HG03571 (cell line): ENCODE results near the gene ENG.
A peak's percentile ranks its signal among the peaks of the same experiment; 100 is the strongest.
"Not testable (repeated sequence)": the region's sequence is repeated elsewhere in the genome, so short reads cannot be mapped to it uniquely, and the experiment has no call there.

Experiments used
- ATAC-seq: cut with Tn5 transposase; IDR thresholded peaks from one replicate; pipeline ENCODE4 v1.9.1; 2021; ENCODE audit not compliant: unreplicated experiment

Gene ENG

DNA sequence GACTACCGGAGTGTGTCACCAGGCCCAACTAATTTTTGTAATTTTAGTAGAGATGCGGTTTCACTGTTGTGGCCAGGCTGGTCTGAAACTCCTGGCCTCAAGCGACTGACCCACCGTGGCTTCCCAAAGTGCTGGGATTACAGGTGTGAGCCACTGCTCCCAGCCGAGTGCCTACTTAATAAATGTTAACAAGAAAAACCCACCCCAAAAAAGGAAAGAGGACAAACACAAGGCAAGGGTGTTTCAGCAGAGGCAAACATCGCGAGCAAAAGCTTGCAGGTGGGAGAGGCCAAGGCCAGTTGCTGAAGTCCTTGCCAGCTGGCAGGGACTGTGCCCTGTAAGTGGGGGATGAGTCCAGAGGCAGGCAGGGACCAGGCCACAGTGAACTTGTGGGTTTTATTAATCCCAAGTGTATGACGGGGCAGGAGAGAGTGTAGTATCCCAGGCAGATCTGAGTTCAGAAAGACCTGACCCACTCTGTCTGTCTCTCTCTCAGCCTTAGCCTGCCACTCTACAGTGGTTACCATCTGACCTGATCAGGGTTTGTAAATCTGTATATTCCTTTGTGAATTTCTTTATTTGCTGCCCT is 58.1 kb downstream of the ENG start:
- no peak for ATAC-seq

DNA sequence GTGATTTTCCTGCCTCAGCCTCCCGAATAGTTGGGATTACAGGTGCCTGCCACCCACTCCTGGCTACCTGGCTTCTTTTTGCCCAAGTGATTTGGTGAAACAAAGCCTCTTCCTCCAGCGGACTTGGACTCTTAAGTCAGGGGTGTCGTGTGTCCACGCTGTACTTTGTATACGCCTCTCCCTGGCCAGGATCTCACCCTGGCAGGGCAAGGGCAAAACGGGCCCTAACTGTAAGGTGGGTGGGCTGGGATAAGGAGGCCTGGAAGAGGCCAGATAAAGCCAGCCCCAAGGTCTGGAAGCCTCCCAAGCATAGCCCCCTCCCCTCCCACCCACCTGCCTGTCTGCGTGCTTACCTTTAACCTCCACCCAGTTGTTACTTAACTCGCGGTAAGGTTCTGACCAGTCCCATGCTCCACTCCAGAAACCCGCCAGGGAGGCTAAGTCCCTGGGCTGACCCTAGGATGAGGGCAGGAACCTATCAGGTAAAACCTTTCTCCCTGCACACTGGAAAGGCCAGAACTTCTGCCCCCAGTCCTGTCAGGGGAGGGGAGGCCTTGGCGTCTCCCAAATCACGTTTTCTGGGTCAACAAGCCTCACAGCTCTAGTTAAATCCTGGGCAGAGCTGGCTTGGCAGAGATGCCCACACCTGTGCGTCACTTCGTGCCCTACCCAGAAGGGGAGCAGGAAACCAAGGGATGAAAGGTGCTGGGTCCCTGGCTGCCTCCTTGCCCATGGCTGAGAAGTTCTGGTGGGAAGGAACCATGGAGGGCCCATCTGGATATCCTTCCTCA is 60.3 kb downstream of the ENG start:
- no peak for ATAC-seq

DNA sequence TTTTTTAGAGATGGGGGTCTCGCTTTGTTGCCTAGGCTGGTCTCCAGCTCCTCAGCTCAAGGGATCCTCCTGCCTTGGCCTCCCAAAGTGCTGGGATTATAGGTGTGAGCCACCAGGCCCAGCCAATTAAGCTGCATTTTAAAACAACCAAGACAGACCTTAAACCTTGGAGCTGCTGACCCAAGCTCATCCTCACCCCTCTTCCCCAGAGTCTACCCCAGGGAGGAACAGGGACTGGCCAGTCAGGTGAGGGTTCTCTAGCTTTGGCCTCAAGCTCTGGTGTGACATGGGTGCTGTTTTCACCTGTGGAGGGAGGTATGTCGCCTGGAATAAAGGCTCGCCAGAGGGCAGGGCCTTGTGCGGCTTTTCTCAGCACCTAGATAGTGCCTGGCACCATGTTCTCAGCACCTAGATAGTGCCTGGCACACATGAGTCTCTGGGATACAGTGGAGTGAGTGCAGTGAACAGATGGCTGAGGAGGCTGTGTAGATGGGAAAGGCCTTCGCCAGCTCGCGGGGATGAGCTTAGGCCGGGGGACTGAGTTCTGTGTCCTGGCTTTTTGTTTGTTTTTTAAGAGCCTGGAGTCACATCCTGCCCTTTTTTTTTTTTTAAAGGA is 61.3 kb downstream of the ENG start:
- ATAC-seq, result no peak

- no peak for ATAC-seq
These were observed 61.9 kb downstream of the ENG start for GRCh38 chr9:127792417-127793031.

DNA sequence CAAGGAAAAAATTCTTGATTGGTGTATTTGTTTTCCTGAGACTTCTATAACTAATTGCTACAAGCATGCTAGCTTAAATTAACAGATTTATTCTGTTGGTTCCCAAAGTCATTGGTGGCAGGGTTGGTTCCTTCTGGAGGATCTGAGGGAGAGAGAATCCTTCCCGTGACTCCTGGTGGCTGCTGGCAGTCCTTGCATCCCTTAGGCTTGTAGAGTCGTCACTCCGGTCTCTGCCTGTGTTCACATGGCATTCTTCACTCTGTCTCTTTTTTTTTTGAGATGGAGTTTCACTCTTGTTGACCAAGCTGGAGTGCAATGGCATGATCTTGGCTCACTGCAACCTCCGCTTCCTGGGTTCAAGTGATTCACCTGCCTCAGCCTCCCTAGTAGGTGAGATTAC is 63.4 kb downstream of the ENG start:
- ATAC-seq, result no peak

GRCh38 chr9:127790094-127790855 is 64.2 kb downstream of the ENG start:
- no peak for ATAC-seq

- ATAC-seq, result no peak
These were observed 65.3 kb downstream of the ENG start for GRCh38 chr9:127789179-127789578.

DNA sequence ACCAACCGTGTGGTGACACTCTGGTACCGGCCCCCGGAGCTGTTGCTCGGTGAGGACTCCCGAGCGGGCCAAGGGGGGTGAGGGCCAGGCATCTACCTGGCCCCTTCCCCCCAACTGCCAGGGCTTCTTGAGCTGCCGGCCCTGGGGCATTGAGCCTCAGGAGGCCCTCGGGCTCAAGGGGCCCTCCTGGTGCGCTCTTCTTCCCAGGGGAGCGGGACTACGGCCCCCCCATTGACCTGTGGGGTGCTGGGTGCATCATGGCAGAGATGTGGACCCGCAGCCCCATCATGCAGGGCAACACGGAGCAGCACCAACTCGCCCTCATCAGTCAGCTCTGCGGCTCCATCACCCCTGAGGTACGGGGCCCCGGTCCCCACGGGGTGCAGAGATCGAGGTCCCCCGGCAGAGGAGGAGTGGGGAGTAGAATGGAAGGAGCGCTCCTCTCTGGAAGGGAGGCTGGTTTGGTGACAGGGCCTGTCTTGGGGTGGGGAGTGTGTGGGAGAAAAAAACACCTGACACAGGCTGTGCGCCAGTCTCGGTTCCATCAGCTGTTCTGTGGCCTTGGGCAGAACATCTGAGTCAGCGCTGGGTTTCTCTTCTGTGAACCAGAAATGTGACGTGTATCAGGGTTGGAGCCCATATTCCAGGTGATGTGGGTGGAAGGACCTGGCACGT is 66.0 kb downstream of the ENG start:
- ATAC-seq, result no peak

GRCh38 chr9:127786773-127787104 is 67.7 kb downstream of the ENG start:
- ATAC-seq, result no peak

DNA sequence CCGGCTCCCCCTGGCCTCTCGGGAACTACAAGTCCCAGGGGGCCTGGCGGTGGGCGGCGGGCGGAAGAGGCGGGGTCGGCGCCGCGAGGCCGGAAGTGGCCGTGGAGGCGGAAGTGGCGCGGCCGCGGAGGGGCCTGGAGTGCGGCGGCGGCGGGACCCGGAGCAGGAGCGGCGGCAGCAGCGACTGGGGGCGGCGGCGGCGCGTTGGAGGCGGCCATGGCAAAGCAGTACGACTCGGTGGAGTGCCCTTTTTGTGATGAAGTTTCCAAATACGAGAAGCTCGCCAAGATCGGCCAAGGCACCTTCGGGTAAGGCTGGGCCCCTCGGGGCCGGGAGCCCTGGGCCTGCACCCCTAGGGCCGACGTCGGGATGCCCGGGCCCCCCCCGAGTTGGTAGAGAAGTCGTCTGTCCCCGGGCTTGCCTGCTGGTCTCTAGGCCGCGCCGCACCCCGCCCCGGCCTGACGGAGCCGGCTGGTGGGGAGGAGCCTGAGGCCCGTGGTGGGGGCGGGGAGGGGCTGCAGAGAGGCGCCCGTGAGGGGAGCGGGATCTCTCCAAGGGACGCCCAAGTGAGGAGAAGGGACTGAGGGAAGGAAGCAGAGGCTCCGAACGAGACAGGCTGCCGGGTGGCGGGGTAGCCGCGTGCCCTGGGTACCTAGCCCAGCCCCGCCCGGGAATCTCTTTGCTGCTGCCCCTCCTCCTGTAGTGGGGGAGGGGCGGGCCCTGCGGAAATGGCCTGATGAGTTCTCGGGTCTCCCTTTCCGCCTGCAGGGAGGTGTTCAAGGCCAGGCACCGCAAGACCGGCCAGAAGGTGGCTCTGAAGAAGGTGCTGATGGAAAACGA is 68.3 kb downstream of the ENG start, which contains the start of gene CDK9:
TSS of gene CDK9 (plus strand) at position 102 of the 840 bp plus-strand sequence. CDS start at position 217, 115 bp downstream.
- peak; percentile 49 for ATAC-seq

DNA sequence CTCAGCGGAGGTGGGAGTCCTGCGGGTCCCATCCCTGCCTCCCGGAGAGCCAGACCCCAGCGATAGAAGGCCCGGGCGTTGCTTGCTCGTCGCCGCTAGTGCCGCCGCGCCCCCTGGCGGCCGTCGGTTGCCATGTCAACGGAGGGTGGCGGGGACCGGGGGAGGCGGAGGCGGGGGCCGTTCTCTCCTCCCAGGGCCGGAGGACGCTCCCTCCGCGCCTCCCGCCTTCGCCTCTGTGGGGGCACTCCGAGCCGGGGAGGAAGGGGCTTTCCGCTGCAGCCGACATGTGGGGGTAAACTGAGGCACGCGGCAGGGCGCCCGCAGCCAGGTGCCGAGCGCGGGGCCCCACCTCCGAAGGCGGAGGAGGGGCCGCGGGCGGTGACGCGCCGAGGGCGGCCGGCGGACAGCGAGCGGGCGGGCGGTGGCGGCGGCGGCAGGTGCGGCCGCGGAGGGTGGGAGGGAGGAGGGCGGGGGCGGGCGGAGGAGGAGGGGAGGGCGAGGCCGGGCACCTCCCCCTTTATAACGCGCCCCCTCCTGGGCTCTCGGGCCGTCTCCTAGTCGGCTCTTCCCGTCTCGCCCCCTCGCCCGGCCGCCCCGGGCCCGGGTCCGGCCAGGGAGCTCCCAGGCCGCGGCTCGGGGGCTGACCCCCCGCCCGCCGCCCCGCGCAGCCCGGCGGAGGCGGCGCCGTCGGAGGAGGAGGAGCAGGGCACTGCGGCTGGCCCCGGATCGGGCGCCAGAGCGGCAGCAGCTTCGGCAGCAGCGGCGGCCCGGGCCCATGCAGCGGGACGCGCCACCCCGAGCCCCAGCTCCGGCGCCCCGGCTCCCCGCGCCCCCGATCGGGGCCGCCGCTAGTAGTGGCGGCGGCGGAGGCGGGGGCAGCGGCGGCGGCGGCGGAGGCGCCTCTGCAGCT is 69.2 kb downstream of the ENG start:
- peak; percentile 42 for ATAC-seq

DNA sequence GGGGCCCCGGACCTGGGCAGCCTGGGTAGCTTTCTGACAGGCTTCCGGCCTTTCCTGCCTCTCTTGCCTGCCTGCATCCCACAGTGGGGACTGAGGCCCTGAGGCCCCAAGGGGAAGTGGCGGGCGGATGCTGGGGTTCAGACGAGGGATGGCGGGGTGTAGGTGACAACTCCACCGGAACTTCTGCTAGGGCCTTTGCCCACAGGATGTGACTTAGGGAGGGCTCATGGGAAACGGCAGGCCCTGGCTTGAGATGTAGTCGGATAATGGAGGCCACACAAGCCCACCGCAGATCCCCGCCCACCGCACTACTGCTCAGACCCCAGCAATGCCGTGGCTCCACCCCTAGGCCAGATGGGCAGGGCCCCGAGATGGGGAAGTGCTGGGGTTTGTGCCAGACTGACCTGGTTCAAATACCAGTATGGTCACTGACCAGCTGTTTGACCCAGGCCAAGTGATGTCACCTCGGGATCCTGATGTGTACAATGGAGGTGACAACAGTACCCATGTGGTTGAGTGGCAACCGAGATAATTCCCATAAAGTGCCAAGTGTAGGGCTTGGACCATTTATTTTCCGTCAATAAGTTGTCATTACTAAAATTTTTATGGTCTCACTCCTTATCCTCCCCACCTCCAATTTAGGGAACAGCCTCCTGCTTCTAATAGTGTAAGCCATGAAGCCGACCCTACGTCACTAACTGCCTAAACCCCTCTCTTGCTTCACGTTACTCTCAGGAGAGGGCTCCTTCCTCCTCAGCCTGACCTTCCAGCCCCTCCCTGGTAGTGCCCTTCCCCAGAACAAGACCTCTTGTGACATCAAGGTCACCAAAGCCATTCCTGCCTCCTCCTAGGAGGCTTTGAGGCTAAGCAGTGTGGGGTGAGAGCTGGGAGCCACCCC is 71.1 kb downstream of the ENG start:
- no peak for ATAC-seq

GRCh38 chr9:127781806-127782205 is 72.7 kb downstream of the ENG start:
- ATAC-seq, result no peak

GRCh38 chr9:127780909-127781308 is 73.5 kb downstream of the ENG start:
- ATAC-seq, result not testable (repeated sequence)

DNA sequence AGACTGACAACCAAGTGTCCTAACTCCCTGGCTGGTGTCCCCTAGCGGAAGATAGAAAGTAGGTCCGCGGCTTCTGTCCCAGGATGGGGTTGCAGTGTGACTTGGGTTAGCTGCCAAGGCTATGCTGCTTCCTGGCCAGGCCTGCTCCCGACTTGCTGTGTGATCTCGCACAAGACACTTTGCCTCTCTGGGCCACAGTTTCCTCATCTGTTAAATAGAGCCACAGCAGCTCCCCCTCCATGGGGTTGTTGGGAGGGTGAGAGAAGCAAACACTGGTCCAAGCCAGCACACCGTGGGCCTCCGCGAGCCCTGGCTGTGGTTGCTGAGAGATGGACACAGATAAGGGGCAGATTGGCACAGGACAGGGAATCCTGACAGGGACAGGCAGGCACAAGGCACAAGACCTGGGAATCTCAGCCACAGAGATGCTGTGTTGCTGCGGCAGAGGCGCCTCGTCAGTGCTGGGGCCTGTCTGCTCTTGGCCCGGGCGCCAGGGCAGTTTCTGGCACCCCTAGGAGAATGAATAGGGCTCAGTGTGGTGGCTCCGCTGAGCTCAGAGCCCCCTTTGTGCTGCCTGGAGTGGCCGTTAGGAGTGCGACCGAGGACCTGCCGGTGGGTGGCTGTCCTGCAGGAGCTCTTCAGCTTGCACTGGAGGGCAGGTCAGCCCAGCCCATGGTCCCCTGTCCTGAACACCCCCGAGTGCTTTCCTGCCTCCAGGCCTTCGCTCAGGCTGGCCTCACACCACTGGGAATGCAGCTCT is 74.2 kb downstream of the ENG start:
- ATAC-seq, result no peak

- no peak for ATAC-seq
These were observed 75.1 kb downstream of the ENG start for GRCh38 chr9:127779136-127779981.
